ENCODE data around the gene PADI2. TPM values are rescaled to one million over a fixed set of nuclear protein-coding genes. Genes with fewer than 3 reads are reported as not detected.

Gene PADI2
- total and polyA plus RNA-seq, 2 of the 8 experiments (the other 6 are each of a cell fraction or from before 2014, with no cell fraction given): 1.6 to 7.5 TPM

- TF ChIP-seq, protein P1, sequence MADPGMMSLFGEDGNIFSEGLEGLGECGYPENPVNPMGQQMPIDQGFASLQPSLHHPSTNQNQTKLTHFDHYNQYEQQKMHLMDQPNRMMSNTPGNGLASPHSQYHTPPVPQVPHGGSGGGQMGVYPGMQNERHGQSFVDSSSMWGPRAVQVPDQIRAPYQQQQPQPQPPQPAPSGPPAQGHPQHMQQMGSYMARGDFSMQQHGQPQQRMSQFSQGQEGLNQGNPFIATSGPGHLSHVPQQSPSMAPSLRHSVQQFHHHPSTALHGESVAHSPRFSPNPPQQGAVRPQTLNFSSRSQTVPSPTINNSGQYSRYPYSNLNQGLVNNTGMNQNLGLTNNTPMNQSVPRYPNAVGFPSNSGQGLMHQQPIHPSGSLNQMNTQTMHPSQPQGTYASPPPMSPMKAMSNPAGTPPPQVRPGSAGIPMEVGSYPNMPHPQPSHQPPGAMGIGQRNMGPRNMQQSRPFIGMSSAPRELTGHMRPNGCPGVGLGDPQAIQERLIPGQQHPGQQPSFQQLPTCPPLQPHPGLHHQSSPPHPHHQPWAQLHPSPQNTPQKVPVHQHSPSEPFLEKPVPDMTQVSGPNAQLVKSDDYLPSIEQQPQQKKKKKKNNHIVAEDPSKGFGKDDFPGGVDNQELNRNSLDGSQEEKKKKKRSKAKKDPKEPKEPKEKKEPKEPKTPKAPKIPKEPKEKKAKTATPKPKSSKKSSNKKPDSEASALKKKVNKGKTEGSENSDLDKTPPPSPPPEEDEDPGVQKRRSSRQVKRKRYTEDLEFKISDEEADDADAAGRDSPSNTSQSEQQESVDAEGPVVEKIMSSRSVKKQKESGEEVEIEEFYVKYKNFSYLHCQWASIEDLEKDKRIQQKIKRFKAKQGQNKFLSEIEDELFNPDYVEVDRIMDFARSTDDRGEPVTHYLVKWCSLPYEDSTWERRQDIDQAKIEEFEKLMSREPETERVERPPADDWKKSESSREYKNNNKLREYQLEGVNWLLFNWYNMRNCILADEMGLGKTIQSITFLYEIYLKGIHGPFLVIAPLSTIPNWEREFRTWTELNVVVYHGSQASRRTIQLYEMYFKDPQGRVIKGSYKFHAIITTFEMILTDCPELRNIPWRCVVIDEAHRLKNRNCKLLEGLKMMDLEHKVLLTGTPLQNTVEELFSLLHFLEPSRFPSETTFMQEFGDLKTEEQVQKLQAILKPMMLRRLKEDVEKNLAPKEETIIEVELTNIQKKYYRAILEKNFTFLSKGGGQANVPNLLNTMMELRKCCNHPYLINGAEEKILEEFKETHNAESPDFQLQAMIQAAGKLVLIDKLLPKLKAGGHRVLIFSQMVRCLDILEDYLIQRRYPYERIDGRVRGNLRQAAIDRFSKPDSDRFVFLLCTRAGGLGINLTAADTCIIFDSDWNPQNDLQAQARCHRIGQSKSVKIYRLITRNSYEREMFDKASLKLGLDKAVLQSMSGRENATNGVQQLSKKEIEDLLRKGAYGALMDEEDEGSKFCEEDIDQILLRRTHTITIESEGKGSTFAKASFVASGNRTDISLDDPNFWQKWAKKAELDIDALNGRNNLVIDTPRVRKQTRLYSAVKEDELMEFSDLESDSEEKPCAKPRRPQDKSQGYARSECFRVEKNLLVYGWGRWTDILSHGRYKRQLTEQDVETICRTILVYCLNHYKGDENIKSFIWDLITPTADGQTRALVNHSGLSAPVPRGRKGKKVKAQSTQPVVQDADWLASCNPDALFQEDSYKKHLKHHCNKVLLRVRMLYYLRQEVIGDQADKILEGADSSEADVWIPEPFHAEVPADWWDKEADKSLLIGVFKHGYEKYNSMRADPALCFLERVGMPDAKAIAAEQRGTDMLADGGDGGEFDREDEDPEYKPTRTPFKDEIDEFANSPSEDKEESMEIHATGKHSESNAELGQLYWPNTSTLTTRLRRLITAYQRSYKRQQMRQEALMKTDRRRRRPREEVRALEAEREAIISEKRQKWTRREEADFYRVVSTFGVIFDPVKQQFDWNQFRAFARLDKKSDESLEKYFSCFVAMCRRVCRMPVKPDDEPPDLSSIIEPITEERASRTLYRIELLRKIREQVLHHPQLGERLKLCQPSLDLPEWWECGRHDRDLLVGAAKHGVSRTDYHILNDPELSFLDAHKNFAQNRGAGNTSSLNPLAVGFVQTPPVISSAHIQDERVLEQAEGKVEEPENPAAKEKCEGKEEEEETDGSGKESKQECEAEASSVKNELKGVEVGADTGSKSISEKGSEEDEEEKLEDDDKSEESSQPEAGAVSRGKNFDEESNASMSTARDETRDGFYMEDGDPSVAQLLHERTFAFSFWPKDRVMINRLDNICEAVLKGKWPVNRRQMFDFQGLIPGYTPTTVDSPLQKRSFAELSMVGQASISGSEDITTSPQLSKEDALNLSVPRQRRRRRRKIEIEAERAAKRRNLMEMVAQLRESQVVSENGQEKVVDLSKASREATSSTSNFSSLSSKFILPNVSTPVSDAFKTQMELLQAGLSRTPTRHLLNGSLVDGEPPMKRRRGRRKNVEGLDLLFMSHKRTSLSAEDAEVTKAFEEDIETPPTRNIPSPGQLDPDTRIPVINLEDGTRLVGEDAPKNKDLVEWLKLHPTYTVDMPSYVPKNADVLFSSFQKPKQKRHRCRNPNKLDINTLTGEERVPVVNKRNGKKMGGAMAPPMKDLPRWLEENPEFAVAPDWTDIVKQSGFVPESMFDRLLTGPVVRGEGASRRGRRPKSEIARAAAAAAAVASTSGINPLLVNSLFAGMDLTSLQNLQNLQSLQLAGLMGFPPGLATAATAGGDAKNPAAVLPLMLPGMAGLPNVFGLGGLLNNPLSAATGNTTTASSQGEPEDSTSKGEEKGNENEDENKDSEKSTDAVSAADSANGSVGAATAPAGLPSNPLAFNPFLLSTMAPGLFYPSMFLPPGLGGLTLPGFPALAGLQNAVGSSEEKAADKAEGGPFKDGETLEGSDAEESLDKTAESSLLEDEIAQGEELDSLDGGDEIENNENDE (IDR thresholded peaks at IDR 0.05; ENCODE audit: insufficient replicate concordance, low read length): no peak
- TF ChIP-seq SP1 (IDR thresholded peaks at IDR 0.05; ENCODE audit: low read depth, low read length) (no peak), JUN (IDR thresholded peaks at IDR 0.05; ENCODE audit: low read depth, low read length) (no peak), NRF1 (IDR thresholded peaks at IDR 0.05; ENCODE audit: low read depth, low read length) (no peak), CHD2 (IDR thresholded peaks at IDR 0.05; ENCODE audit: low read length) (no peak), KDM5A (IDR thresholded peaks at IDR 0.05; ENCODE audit: low read length) (no peak), SUZ12 (IDR thresholded peaks at IDR 0.05; ENCODE audit: low read length) (no peak), EZH2 (IDR thresholded peaks at IDR 0.05; ENCODE audit: low read depth, low read length, severe bottlenecking) (no peak), POLR2A (IDR thresholded peaks at IDR 0.05; ENCODE audit: control extremely low read depth in 1 of 2, low read depth in 2 of 2, low read length in 2 of 2) (no peak)
Observed at GRCh38 chr1:17094664-17095063, 24.6 kb downstream of the PADI2 start (continued).
